Neuronal stem cell (in vitro differentiated cells): ENCODE data around the gene OR10A6.
A peak's percentile ranks its signal among the peaks of the same experiment; 100 is the strongest.

ENCODE experiments used
- DNase-seq: peaks from one replicate; pipeline ENCODE4 v3.0.0-alpha.2; 2013; ENCODE audit warnings: low spot score
- H2AFZ ChIP-seq: one replicate; pipeline ENCODE4 v1.6.1; 2013; ENCODE audit warnings: mild to moderate bottlenecking, low read length, inconsistent platforms
- H2AK5ac ChIP-seq: 2 replicates; pipeline ENCODE4 v1.6.1; 2013; ENCODE audit warnings: low read depth, mild to moderate bottlenecking, inconsistent platforms, low read length, moderate library complexity, mixed read lengths
- H2BK120ac ChIP-seq: 2 replicates; pipeline ENCODE4 v1.6.1; 2013; ENCODE audit warnings: low read depth, mild to moderate bottlenecking, inconsistent platforms, low read length, moderate library complexity, mixed read lengths
- H2BK12ac ChIP-seq: one replicate; pipeline ENCODE4 v1.6.1; 2013; ENCODE audit warnings: low read length, inconsistent platforms
- H2BK15ac ChIP-seq: 2 replicates; pipeline ENCODE4 v1.6.1; 2013; ENCODE audit warnings: mild to moderate bottlenecking, low read length, inconsistent platforms, mixed read lengths
- H2BK5ac ChIP-seq: one replicate; pipeline ENCODE4 v1.6.1; 2013; ENCODE audit warnings: inconsistent platforms, mild to moderate bottlenecking, low read length, moderate library complexity
- H3K14ac ChIP-seq: one replicate; pipeline ENCODE4 v1.6.1; 2013; ENCODE audit warnings: low read length, inconsistent platforms
- H3K18ac ChIP-seq: 2 replicates; pipeline ENCODE4 v1.6.1; 2013; ENCODE audit warnings: low read length, inconsistent platforms
- H3K23ac ChIP-seq: 2 replicates; pipeline ENCODE4 v1.6.1; 2013; ENCODE audit warnings: low read depth, mild to moderate bottlenecking, mixed read lengths, low read length, inconsistent platforms; ENCODE audit not compliant: poor library complexity
- H3K27ac ChIP-seq: replicated peaks from 3 replicates; pipeline ENCODE4 v1.5.1; 2013; ENCODE audit warnings: low read length, inconsistent platforms
- H3K27me3 ChIP-seq, 3 experiments: 2 replicates each; pipeline ENCODE4 v1.6.1; 2013; ENCODE audit warnings: low read length in 3 of 3, mild to moderate bottlenecking in 2 of 3, inconsistent platforms in 1 of 3, low read depth in 1 of 3, mixed read lengths in 1 of 3, moderate library complexity in 1 of 3; ENCODE audit not compliant: control insufficient read depth in 3 of 3, insufficient read depth in 3 of 3
- H3K36me3 ChIP-seq, 2 donors: replicated peaks in 1 of 2; 2 replicates each; pipeline ENCODE4 v1.6.1; 2013; ENCODE audit warnings: low read length in 2 of 2; ENCODE audit not compliant: control insufficient read depth in 2 of 2, insufficient read depth in 2 of 2
- H3K4ac ChIP-seq: 2 replicates; pipeline ENCODE4 v1.6.1; 2013; ENCODE audit warnings: inconsistent platforms, mild to moderate bottlenecking, low read length, moderate library complexity
- H3K4me1 ChIP-seq, 2 donors: 1 replicate in 1 of 2; 2 replicates in 1 of 2; pipeline ENCODE4 v1.6.1; 2013; ENCODE audit warnings: low read length in 2 of 2, low read depth in 1 of 2; ENCODE audit not compliant: control insufficient read depth in 2 of 2, insufficient read depth in 1 of 2
- H3K4me2 ChIP-seq: one replicate; pipeline ENCODE4 v1.6.1; 2013; ENCODE audit warnings: mild to moderate bottlenecking, low read length, inconsistent platforms; ENCODE audit not compliant: insufficient read depth, poor library complexity, severe bottlenecking
- H3K4me3 ChIP-seq, 2 donors: 2 replicates each; pipeline ENCODE4 v1.5.1; 2013; ENCODE audit warnings: low read length in 2 of 2, mild to moderate bottlenecking in 2 of 2, inconsistent platforms in 1 of 2, moderate library complexity in 1 of 2
- H3K79me1 ChIP-seq: one replicate; pipeline ENCODE4 v1.6.1; 2013; ENCODE audit warnings: low read depth, mild to moderate bottlenecking, inconsistent platforms, low read length, moderate library complexity
- H3K9ac ChIP-seq: one replicate; pipeline ENCODE4 v1.6.1; 2013; ENCODE audit warnings: mild to moderate bottlenecking, low read depth, low read length, inconsistent platforms; ENCODE audit not compliant: poor library complexity
- H3K9me3 ChIP-seq, 2 donors: replicated peaks in 1 of 2; 2 replicates each; pipeline versions ENCODE3 to v1.6.1; 2013; ENCODE audit warnings: low read length in 2 of 2, mild to moderate bottlenecking in 2 of 2, inconsistent platforms in 1 of 2, low read depth in 1 of 2, mixed read lengths in 1 of 2, moderate library complexity in 1 of 2; ENCODE audit not compliant: control insufficient read depth in 2 of 2, insufficient read depth in 1 of 2
- H4K8ac ChIP-seq: one replicate; pipeline ENCODE4 v1.6.1; 2013; ENCODE audit warnings: low read depth, mild to moderate bottlenecking, inconsistent platforms, low read length, moderate library complexity
- H4K91ac ChIP-seq: one replicate; pipeline ENCODE4 v1.6.1; 2013; ENCODE audit warnings: low read length, low read depth, mild to moderate bottlenecking, inconsistent platforms; ENCODE audit not compliant: poor library complexity
- WGBS, 2 donors: extraction: QIAGEN DNeasy Blood & Tissue Kit; methylation state at CpG; one replicate each; pipeline ENCODE4 v1.1.7; 2013; ENCODE audit warnings: missing lambda C conversion rate in 2 of 2, mixed read lengths in 1 of 2; ENCODE audit not compliant: insufficient read length in 2 of 2, insufficient replicate concordance in 1 of 2; ENCODE audit errors: extremely low coverage in 2 of 2; 5-methylcytosine and 5-hydroxymethylcytosine counted together

OR10A6 gene

GRCh38 chr11:7899418-7899817 lies 31.6 kb downstream of the OR10A6 start:
- H3K9ac ChIP-seq, result no peak overlapping the region
- H3K9me3 ChIP-seq, result peaks cover 0 to 9% of the 10 kb centered on the region in 2 donors
- H3K36me3 ChIP-seq, result peaks cover 0 to 4% of the 10 kb centered on the region in 2 donors
- H4K8ac ChIP-seq, result no peak overlapping the region
- no peak overlapping the region for H3K23ac ChIP-seq
- H2AK5ac ChIP-seq, result no peak overlapping the region
- H3K18ac ChIP-seq, result no peak overlapping the region
- no peak overlapping the region for H2BK120ac ChIP-seq
- H2BK5ac ChIP-seq, result no peak overlapping the region
- DNase-seq, result no peak
- H2BK12ac ChIP-seq, result no peak overlapping the region
- H4K91ac ChIP-seq, result no peak overlapping the region
- no peak overlapping the region for H3K14ac ChIP-seq
- no peaks in the 10 kb centered on the region for H3K79me1 ChIP-seq
- H3K4ac ChIP-seq, result no peak overlapping the region
- H2AFZ ChIP-seq, result no peak overlapping the region
- H3K27ac ChIP-seq, result no peak overlapping the region
- H3K4me3 ChIP-seq, result no peak overlapping the region
- H3K4me1 ChIP-seq, result peaks cover 0 to under 1% of the 10 kb centered on the region in 2 donors
- H3K4me2 ChIP-seq, result no peak overlapping the region
- no peak overlapping the region for H2BK15ac ChIP-seq
- no peaks in the 10 kb centered on the region for H3K27me3 ChIP-seq
- WGBS, 2 donors, result no CpG with 5 or more reads among the region's 4 CpGs

- Histone ChIP-seq H3K36me3 (peaks cover 0 to 4% of the 10 kb centered on the region in 2 donors), H3K18ac (no peak overlapping the region), H3K9ac (no peak overlapping the region), H2BK12ac (no peak overlapping the region), H2BK120ac (no peak overlapping the region), H3K27me3 (no peaks in the 10 kb centered on the region), H2BK15ac (no peak overlapping the region), H3K23ac (no peak overlapping the region), H2BK5ac (no peak overlapping the region), H3K4me2 (no peak overlapping the region), H3K27ac (no peak overlapping the region), H2AFZ (no peak overlapping the region), H3K4me3 (no peak overlapping the region), H3K9me3 (peaks cover 0 to 9% of the 10 kb centered on the region in 2 donors), H4K8ac (no peak overlapping the region), H3K4me1 (no peaks in the 10 kb centered on the region), H2AK5ac (no peak overlapping the region), H3K79me1 (no peaks in the 10 kb centered on the region), H4K91ac (no peak overlapping the region), H3K4ac (no peak overlapping the region), H3K14ac (no peak overlapping the region)
- no CpG with 5 or more reads among the region's 5 CpGs for WGBS, 2 donors
- DNase-seq, result no peak
Measured at GRCh38 chr11:7898666-7899283, 32.3 kb downstream of the OR10A6 start.

GRCh38 chr11:7896009-7896785 lies 34.9 kb downstream of the OR10A6 start:
- no peak overlapping the region for H2AFZ ChIP-seq
- no peaks in the 10 kb centered on the region for H3K79me1 ChIP-seq
- no CpG with 5 or more reads among the region's 1 CpG for WGBS, 2 donors
- no peak overlapping the region for H2BK12ac ChIP-seq
- no peak overlapping the region for H3K27ac ChIP-seq
- no peak overlapping the region for H2BK5ac ChIP-seq
- H2BK120ac ChIP-seq, result no peak overlapping the region
- H2AK5ac ChIP-seq, result no peak overlapping the region
- H3K14ac ChIP-seq, result no peak overlapping the region
- H4K91ac ChIP-seq, result no peak overlapping the region
- H3K18ac ChIP-seq, result no peak overlapping the region
- H3K4me3 ChIP-seq, result no peak overlapping the region
- no peak overlapping the region for H3K23ac ChIP-seq
- H3K9ac ChIP-seq, result no peak overlapping the region
- H4K8ac ChIP-seq, result no peak overlapping the region
- H3K4me1 ChIP-seq, result peaks cover 0 to 7% of the 10 kb centered on the region in 2 donors
- peaks cover 0 to 4% of the 10 kb centered on the region in 2 donors for H3K36me3 ChIP-seq
- DNase-seq, result no peak
- H3K9me3 ChIP-seq, result peaks cover 0 to 9% of the 10 kb centered on the region in 2 donors
- H3K4ac ChIP-seq, result no peak overlapping the region
- H2BK15ac ChIP-seq, result no peak overlapping the region
- H3K4me2 ChIP-seq, result no peak overlapping the region
- H3K27me3 ChIP-seq, result no peaks in the 10 kb centered on the region

- Histone ChIP-seq H3K18ac (no peak overlapping the region), H3K4me3 (no peak overlapping the region), H2BK120ac (no peak overlapping the region), H4K8ac (no peak overlapping the region), H3K23ac (no peak overlapping the region), H2BK5ac (no peak overlapping the region), H2AK5ac (no peak overlapping the region), H2AFZ (peak overlapping the region; percentile 93), H3K27ac (no peak overlapping the region), H3K79me1 (no peaks in the 10 kb centered on the region), H3K4me2 (no peak overlapping the region), H2BK15ac (no peak overlapping the region), H4K91ac (no peak overlapping the region), H3K14ac (no peak overlapping the region), H3K27me3 (no peaks in the 10 kb centered on the region), H3K9me3 (peaks cover 0 to 4% of the 10 kb centered on the region in 2 donors), H3K4me1 (peaks cover 0 to 14% of the 10 kb centered on the region in 2 donors), H3K9ac (no peak overlapping the region), H3K4ac (no peak overlapping the region), H3K36me3 (no peaks in the 10 kb centered on the region), H2BK12ac (no peak overlapping the region)
- WGBS, 2 donors, result no CpG with 5 or more reads among the region's 3 CpGs
- DNase-seq, result no peak
Measured at GRCh38 chr11:7894251-7894650, 36.8 kb downstream of the OR10A6 start.
